ENCODE results near the gene SLC35G6.

SLC35G6 gene

GRCh38 chr17:7528842-7529241, 47.6 kb downstream of the SLC35G6 start:
- ChIA-PET POLR2A (ENCODE audit: low non-redundant PET) (no interaction called here), CTCF (no interaction called here)
- no peak for TF ChIP-seq CTCF (conservative IDR thresholded peaks at IDR 0.05; ENCODE audit: low read depth)
- no peak for DNase-seq (ENCODE audit: low spot score)
- H3K27ac ChIP-seq: no peak overlapping the region

GRCh38 chr17:7530023-7530900, 49.0 kb downstream of the SLC35G6 start:
- no peak for DNase-seq (ENCODE audit: low spot score)
- POLR2A ChIA-PET (ENCODE audit: low non-redundant PET): no interaction called here
- no peak overlapping the region for H3K27ac ChIP-seq
- CTCF ChIA-PET: interaction anchor here (0.6 to 0.7 kb wide), 2 partner anchors 177 to 674 kb away, joined by 4 read pairs; no protein-coding TSS in a partner anchor
- no peak for TF ChIP-seq CTCF (conservative IDR thresholded peaks at IDR 0.05; ENCODE audit: low read depth)
